GM18502 (cell line): ENCODE data around the gene BRIP1.
"Not testable (repeated sequence)": the region's sequence is repeated elsewhere in the genome, so short reads cannot be mapped to it uniquely, and the experiment has no call there.

Experiments
- ATAC-seq: cut with Tn5 transposase; IDR thresholded peaks from one replicate; pipeline ENCODE4 v1.9.1; 2021; ENCODE audit warnings: mild to moderate bottlenecking; ENCODE audit not compliant: unreplicated experiment, poor library complexity

Gene BRIP1

GRCh38 chr17:61737820-61738219, 125.5 kb downstream of the BRIP1 start:
- no peak for ATAC-seq

- ATAC-seq = no peak
These were observed 126.9 kb downstream of the BRIP1 start for GRCh38 chr17:61736438-61736837.

- ATAC-seq = no peak
These were observed 127.5 kb downstream of the BRIP1 start for GRCh38 chr17:61735807-61736206.

GRCh38 chr17:61734466-61734865, 128.9 kb downstream of the BRIP1 start:
- ATAC-seq = no peak

GRCh38 chr17:61734012-61734411, 129.3 kb downstream of the BRIP1 start:
- ATAC-seq = no peak

- no peak for ATAC-seq
These were observed 130.3 kb downstream of the BRIP1 start for GRCh38 chr17:61733021-61733420.

- no peak for ATAC-seq
These were observed 131.2 kb downstream of the BRIP1 start for GRCh38 chr17:61732169-61732568.

GRCh38 chr17:61731330-61731729, 132.0 kb downstream of the BRIP1 start:
- no peak for ATAC-seq

- no peak for ATAC-seq
These were observed 133.5 kb downstream of the BRIP1 start for GRCh38 chr17:61729690-61730268.

GRCh38 chr17:61728297-61728836, 135.0 kb downstream of the BRIP1 start:
- ATAC-seq = no peak

- ATAC-seq = not testable (repeated sequence)
These were observed 135.5 kb downstream of the BRIP1 start for GRCh38 chr17:61727798-61728197.

GRCh38 chr17:61726977-61727376, 136.4 kb downstream of the BRIP1 start:
- no peak for ATAC-seq

- no peak for ATAC-seq
These were observed 138.6 kb downstream of the BRIP1 start for GRCh38 chr17:61724777-61725176.

GRCh38 chr17:61723914-61724313, 139.4 kb downstream of the BRIP1 start:
- no peak for ATAC-seq

GRCh38 chr17:61723183-61723582, 140.1 kb downstream of the BRIP1 start:
- no peak for ATAC-seq

- ATAC-seq = no peak
These were observed 140.9 kb downstream of the BRIP1 start for GRCh38 chr17:61722398-61722797.

GRCh38 chr17:61720016-61720795, 143.1 kb downstream of the BRIP1 start:
- ATAC-seq = no peak

- ATAC-seq = not testable (repeated sequence)
These were observed 144.1 kb downstream of the BRIP1 start for GRCh38 chr17:61719220-61719619.

- ATAC-seq = no peak
These were observed 145.3 kb downstream of the BRIP1 start for GRCh38 chr17:61718022-61718421.

- ATAC-seq = no peak
These were observed 146.0 kb downstream of the BRIP1 start for GRCh38 chr17:61717352-61717751.

- ATAC-seq = no peak
These were observed 147.0 kb downstream of the BRIP1 start for GRCh38 chr17:61716225-61716829.
